Neural cell (in vitro differentiated cells): ENCODE measurements around the gene ADORA1. TPM values are rescaled to one million over a fixed set of nuclear protein-coding genes. Genes with fewer than 3 reads are reported as not detected.

ENCODE experiments used
- H2AFZ ChIP-seq: fragments of 200-600, 300-800 bp; sonication (generic), shearing (Covaris generic); 2 replicates; pipeline ENCODE4 v1.6.0; 2014; ENCODE audit warnings: low read depth, mild to moderate bottlenecking, antibody characterized with exemption, low read length, moderate library complexity
- H3F3A ChIP-seq: fragments of 200-600 bp; shearing (Covaris generic); 2 replicates; pipeline ENCODE4 v1.6.1; 2016; ENCODE audit warnings: mild to moderate bottlenecking, moderate library complexity, mixed read lengths, antibody characterized with exemption, low read length; ENCODE audit not compliant: insufficient read depth, poor library complexity, severe bottlenecking
- H3K27ac ChIP-seq: fragments of 200-600, 300-800 bp; sonication (generic), shearing (Covaris generic); 2 replicates; pipeline ENCODE4 v1.5.1; 2014; ENCODE audit warnings: mild to moderate bottlenecking, low read length, moderate library complexity
- H3K27me3 ChIP-seq: fragments of 300-800, 200-600 bp; sonication (generic), shearing (Covaris generic); 2 replicates; pipeline ENCODE4 v1.6.0; 2014; ENCODE audit warnings: mild to moderate bottlenecking, low read depth, low read length, moderate library complexity; ENCODE audit not compliant: insufficient read depth
- H3K36me3 ChIP-seq: fragments of 300-800, 200-600 bp; sonication (generic), shearing (Covaris generic); 2 replicates; pipeline ENCODE4 v1.5.1; 2014; ENCODE audit warnings: mild to moderate bottlenecking, antibody characterized with exemption, low read length, moderate library complexity; ENCODE audit not compliant: insufficient read depth
- H3K4me2 ChIP-seq: fragments of 300-800, 200-600 bp; sonication (generic), shearing (Covaris generic); 2 replicates; pipeline ENCODE4 v1.6.0; 2014; ENCODE audit warnings: mild to moderate bottlenecking, low read length
- H3K4me3 ChIP-seq: fragments of 300-800, 200-600 bp; sonication (generic), shearing (Covaris generic); 2 replicates; pipeline ENCODE4 v1.5.1; 2014; ENCODE audit warnings: mild to moderate bottlenecking, low read length, moderate library complexity
- H3K79me2 ChIP-seq: fragments of 200-600 bp; shearing (Covaris generic); replicated peaks from 2 replicates; pipeline ENCODE4 v1.6.0; 2014; ENCODE audit warnings: mild to moderate bottlenecking, low read length, moderate library complexity; ENCODE audit not compliant: insufficient read depth
- H3K9ac ChIP-seq: fragments of 300-800, 200-600 bp; sonication (generic), shearing (Covaris generic); 2 replicates; pipeline ENCODE4 v1.6.1; 2016; ENCODE audit warnings: mild to moderate bottlenecking, low read length, mixed read lengths
- H3K9me2 ChIP-seq: fragments of 200-600 bp; shearing (Covaris generic); 2 replicates; pipeline ENCODE4 v1.6.1; 2016; ENCODE audit warnings: mild to moderate bottlenecking, low read length, mixed read lengths; ENCODE audit not compliant: insufficient read depth
- H3K9me3 ChIP-seq: fragments of 200-600, 300-800 bp; sonication (generic), shearing (Covaris generic); 2 replicates; pipeline ENCODE4 v1.6.1; 2016; ENCODE audit warnings: mild to moderate bottlenecking, mixed run types, low read length, moderate library complexity, mixed read lengths
- H4K20me1 ChIP-seq: fragments of 200-600 bp; shearing (Covaris generic); 2 replicates; pipeline ENCODE4 v1.6.1; 2016; ENCODE audit warnings: mild to moderate bottlenecking, mixed run types; ENCODE audit not compliant: insufficient read depth
- CTCF ChIP-seq: fragments of 450-650 bp; IDR thresholded peaks from 2 replicates; pipeline ENCODE4 v1.5.1; 2014; ENCODE audit warnings: antibody characterized with exemption, mild to moderate bottlenecking, moderate library complexity; ENCODE audit not compliant: poor library complexity, severe bottlenecking
- EP300 ChIP-seq: fragments of 450-650 bp; conservative IDR thresholded peaks from 2 replicates; pipeline ENCODE4 v1.6.1; 2014; ENCODE audit warnings: antibody characterized with exemption, mild to moderate bottlenecking, moderate library complexity; ENCODE audit not compliant: poor library complexity, severe bottlenecking
- EZH2 ChIP-seq: fragments of 200-600, 300-800 bp; shearing (Covaris generic), sonication (generic); IDR thresholded peaks from 2 replicates; pipeline ENCODE4 v1.6.1; 2014; ENCODE audit warnings: antibody characterized with exemption, low read length, borderline replicate concordance, mild to moderate bottlenecking; ENCODE audit not compliant: insufficient read depth, poor library complexity, severe bottlenecking
- MXI1 ChIP-seq: fragments of 450-650 bp; conservative IDR thresholded peaks from 2 replicates; pipeline ENCODE4 v1.6.1; 2014; ENCODE audit warnings: antibody characterized with exemption, mild to moderate bottlenecking; ENCODE audit not compliant: poor library complexity, severe bottlenecking
- POLR2AphosphoS5 ChIP-seq: IDR thresholded peaks from 2 replicates; pipeline ENCODE4 v1.6.1; 2012
- RAD21 ChIP-seq: fragments of 450-650 bp; conservative IDR thresholded peaks from 2 replicates; pipeline ENCODE4 v1.6.1; 2014; ENCODE audit warnings: antibody characterized with exemption, mild to moderate bottlenecking, moderate library complexity
- REST ChIP-seq: IDR thresholded peaks from 2 replicates; pipeline ENCODE4 v1.6.1; 2012; ENCODE audit warnings: borderline replicate concordance
- SMC3 ChIP-seq: fragments of 450-650 bp; conservative IDR thresholded peaks from 2 replicates; pipeline ENCODE4 v1.6.1; 2014; ENCODE audit warnings: antibody characterized with exemption, mild to moderate bottlenecking, moderate library complexity; ENCODE audit not compliant: poor library complexity
- TAF1 ChIP-seq: IDR thresholded peaks from 2 replicates; pipeline ENCODE4 v1.6.1; 2012; ENCODE audit warnings: low read depth
- polyA plus RNA-seq: library from polyadenylated mRNA; depleted of rRNA; stranded (reverse); fragments of >200 nt; gene quantifications from 2 replicates; pipeline ENCODE4 v1.2.3, GENCODE V29; 2014

Gene ADORA1
- polyA plus RNA-seq, 1 donor from 2014 or later = 7.2 TPM

GRCh38 chr1:203196371-203196770 lies 68.8 kb downstream of the ADORA1 start:
- Histone ChIP-seq H3K9ac (no peak overlapping the region), H4K20me1 (no peaks in the 10 kb centered on the region), H3K27me3 (no peaks in the 10 kb centered on the region), H3K9me2 (no peaks in the 10 kb centered on the region), H3K36me3 (no peaks in the 10 kb centered on the region), H2AFZ (no peak overlapping the region), H3K9me3 (no peaks in the 10 kb centered on the region), H3F3A (no peaks in the 10 kb centered on the region), H3K4me3 (no peak overlapping the region), H3K4me2 (no peak overlapping the region), H3K79me2 (no peaks in the 10 kb centered on the region), H3K27ac (no peak overlapping the region)
- no peak for TF ChIP-seq CTCF
- no peak for TF ChIP-seq POLR2AphosphoS5
- no peak for TF ChIP-seq MXI1
- no peak for TF ChIP-seq SMC3
- no peak for TF ChIP-seq EP300
- no peak for TF ChIP-seq RAD21
- TF ChIP-seq TAF1 = no peak
- no peak for TF ChIP-seq EZH2
- no peak for TF ChIP-seq REST

GRCh38 chr1:203197625-203198024 lies 70.1 kb downstream of the ADORA1 start:
- Histone ChIP-seq H3K4me3 (no peak overlapping the region), H3F3A (no peaks in the 10 kb centered on the region), H2AFZ (no peak overlapping the region), H3K27me3 (no peaks in the 10 kb centered on the region), H3K4me2 (no peak overlapping the region), H3K36me3 (no peaks in the 10 kb centered on the region), H3K9ac (no peak overlapping the region), H3K27ac (no peak overlapping the region), H3K9me3 (no peaks in the 10 kb centered on the region), H4K20me1 (no peaks in the 10 kb centered on the region), H3K79me2 (no peaks in the 10 kb centered on the region), H3K9me2 (no peaks in the 10 kb centered on the region)
- TF ChIP-seq MXI1 (no peak), RAD21 (no peak), SMC3 (no peak)

- Histone ChIP-seq H3K27me3 (no peaks in the 10 kb centered on the region), H3K9me2 (no peaks in the 10 kb centered on the region), H3K9ac (no peak overlapping the region), H3K4me3 (no peak overlapping the region), H3F3A (no peaks in the 10 kb centered on the region), H4K20me1 (no peaks in the 10 kb centered on the region), H2AFZ (no peak overlapping the region), H3K4me2 (no peak overlapping the region), H3K9me3 (no peaks in the 10 kb centered on the region), H3K36me3 (no peaks in the 10 kb centered on the region), H3K27ac (no peak overlapping the region), H3K79me2 (no peaks in the 10 kb centered on the region)
- TF ChIP-seq POLR2AphosphoS5 (no peak), SMC3 (no peak), TAF1 (no peak), MXI1 (no peak), EP300 (no peak), CTCF (no peak), REST (no peak), EZH2 (no peak), RAD21 (no peak)
These were observed 71.5 kb downstream of the ADORA1 start for GRCh38 chr1:203199002-203199401.
